GM13976 (cell line): ENCODE results near the gene NEMP1.

Source experiments
- DNase-seq: peaks from one replicate; pipeline ENCODE4 v3.0.0; 2012; ENCODE audit warnings: low spot score
- in situ Hi-C: fragments of 300-500 bp; cut with MboI; formaldehyde crosslinking; loops from one replicate; pipeline ENCODE4 v1.12.0; 2022; ENCODE audit warnings: low sequenced_read_pairs, mixed read lengths, inconsistent platforms; ENCODE audit not compliant: unreplicated experiment
- TF ChIP-seq, protein P1 (sequence below): IDR thresholded peaks from 2 replicates; pipeline ENCODE4 v1.5.1; 2012; ENCODE audit warnings: borderline replicate concordance, mild to moderate bottlenecking; ENCODE audit not compliant: insufficient read depth; ENCODE audit errors: extremely low read depth, missing control alignments, control extremely low read depth

Gene NEMP1

DNA sequence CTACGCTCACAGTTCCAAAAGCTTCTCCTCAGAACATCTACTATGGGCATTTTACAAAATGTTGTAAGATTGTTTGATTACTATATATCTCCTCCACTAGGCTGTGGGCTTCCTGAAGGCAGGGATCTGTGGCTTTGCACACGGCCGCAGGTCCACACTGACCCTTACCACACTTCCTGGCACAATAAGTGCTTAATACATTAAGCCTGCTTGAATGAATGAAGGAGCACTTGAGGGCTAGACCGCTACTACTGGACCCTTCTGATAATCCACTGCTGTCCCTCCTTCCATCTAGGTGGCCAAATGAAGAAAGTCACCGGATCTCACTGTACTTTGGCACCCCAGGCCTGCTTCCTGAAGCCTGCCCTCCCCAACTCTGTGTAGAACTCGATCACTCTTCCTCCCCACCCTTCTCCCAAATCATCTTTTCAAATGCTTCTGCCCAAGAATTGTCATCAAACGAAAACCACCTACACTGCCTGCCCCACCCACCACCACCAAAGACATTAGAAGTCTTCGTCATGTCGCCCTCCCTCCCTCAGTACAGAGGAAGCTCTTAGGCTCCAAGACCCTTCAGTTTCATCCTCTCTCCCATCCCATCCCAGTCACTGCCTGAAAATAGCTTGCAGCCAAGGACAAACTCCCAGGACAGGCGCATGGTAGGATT is 71.6 kb downstream of the NEMP1 start:
- DNase-seq = no peak
- in situ Hi-C loops = loop anchor here (5.0 kb wide), 1 partner anchor 105 kb away; the partner anchor contains the start of gene STAT6
- TF ChIP-seq, protein P1, sequence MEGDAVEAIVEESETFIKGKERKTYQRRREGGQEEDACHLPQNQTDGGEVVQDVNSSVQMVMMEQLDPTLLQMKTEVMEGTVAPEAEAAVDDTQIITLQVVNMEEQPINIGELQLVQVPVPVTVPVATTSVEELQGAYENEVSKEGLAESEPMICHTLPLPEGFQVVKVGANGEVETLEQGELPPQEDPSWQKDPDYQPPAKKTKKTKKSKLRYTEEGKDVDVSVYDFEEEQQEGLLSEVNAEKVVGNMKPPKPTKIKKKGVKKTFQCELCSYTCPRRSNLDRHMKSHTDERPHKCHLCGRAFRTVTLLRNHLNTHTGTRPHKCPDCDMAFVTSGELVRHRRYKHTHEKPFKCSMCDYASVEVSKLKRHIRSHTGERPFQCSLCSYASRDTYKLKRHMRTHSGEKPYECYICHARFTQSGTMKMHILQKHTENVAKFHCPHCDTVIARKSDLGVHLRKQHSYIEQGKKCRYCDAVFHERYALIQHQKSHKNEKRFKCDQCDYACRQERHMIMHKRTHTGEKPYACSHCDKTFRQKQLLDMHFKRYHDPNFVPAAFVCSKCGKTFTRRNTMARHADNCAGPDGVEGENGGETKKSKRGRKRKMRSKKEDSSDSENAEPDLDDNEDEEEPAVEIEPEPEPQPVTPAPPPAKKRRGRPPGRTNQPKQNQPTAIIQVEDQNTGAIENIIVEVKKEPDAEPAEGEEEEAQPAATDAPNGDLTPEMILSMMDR = no peak

GRCh38 chr12:57005980-57006808 is 72.4 kb downstream of the NEMP1 start, which contains the start of gene ZBTB39:
TSS of gene ZBTB39 (minus strand) at chr12:57006546. CDS start at chr12:57004917, 1,629 bp downstream.
- in situ Hi-C loops = loop anchor here (5.0 kb wide), 1 partner anchor 106 kb away; the partner anchor contains the start of gene STAT6
- peak; percentile 94 for DNase-seq
- TF ChIP-seq, protein P1 = peak; percentile 62
